GM12874 (cell line): Measurements from ENCODE around the gene BCL2A1.

Experiments used
- CTCF ChIP-seq: IDR thresholded peaks from 2 replicates; pipeline ENCODE4 v1.5.1; 2011; ENCODE audit warnings: low read depth, mild to moderate bottlenecking, control low read depth, low read length, moderate library complexity; ENCODE audit not compliant: insufficient read depth

Gene BCL2A1

DNA sequence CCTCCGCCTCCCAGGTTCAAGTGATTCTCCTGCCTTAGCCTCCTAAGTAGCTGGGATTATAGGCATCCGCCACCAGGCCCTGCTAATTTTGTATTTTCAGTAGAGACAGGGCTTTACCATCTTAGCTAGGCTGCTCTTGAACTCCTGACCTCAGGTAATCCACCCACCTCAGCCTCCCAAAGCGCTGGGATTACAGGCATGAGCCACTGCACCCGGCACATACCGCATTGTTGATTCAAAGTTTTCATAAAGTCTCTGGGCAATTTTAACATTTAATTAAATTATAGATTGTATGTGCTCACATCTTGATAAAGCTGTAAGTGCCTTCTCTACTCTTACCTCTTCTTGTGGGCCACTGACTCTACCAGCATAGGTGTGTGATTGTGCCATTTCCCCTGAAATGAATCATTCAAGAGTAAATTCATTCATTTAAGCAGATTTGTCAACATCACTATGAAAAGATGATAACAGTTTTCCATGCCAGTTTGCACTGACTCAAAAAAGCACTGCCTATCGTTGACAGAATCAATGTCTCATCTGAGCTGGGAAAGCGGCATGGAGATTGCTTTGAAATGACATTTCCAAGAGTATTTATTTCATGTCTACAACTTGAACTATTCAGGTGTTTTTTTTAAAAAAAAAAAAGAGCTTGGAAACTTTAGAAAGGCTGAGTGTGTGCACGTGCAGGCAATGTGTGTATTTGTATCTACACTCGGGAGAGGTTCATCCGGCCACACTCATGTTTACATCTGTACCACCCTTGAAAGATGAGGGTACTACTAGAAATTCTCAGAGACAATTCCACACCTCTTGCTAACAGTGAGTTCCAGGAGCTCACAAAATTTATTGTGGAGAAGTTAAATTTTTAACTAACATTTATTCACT, 3.5 kb downstream of the BCL2A1 start:
- no peak for TF ChIP-seq CTCF

DNA sequence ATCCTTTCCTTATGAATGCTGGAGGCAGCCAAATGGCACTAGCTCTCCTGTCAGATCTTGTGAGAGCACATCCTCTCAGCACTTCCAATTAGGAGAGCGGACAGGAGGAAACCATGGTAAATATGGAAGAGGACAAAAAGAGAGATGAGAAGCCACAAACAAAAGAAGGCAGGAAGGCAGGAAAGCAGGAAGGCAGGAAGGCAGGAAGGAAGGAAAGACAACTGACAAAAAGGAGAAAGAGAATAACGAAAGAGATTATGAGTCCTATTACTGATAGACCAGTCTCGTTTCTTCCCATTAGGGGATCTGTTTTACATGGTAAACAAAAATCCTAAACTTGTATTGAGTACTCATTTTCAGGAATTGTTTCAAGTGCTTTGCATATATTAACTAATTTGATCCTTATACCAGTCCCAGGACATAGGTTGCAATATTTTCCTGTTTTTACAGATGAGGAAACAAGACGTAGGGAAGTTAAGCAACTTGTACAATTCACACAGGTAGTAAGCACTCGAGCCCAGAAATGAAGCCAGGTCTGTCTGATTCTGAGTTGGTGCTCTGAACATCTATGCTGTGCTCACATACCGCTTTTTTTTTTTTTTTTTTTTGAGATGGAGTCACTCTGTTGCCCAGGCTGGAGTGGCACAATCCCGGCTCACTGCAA, 4.2 kb downstream of the BCL2A1 start:
- TF ChIP-seq CTCF = no peak

GRCh38 chr15:79965846-79966630, 5.0 kb downstream of the BCL2A1 start:
- no peak for TF ChIP-seq CTCF

GRCh38 chr15:79964232-79964805, 6.7 kb downstream of the BCL2A1 start:
- no peak for TF ChIP-seq CTCF

DNA sequence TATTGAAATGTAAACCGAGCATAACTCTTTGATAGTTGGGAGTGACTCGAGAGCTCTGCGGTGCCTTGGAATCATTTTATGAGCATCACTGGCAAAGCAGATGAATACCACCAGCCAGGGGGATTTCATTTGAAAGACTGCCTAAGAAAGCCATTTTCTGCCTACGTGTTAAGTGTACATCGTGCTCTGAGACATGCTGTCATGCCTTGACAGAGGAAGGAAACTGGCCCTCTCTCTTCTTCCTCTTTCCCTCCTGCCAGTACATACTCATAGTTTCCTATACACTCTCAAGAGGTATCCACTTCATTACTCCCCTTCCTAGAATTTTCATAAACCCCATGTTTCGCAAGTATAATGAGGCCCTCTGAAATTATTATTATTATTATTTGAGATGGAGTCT, 8.8 kb downstream of the BCL2A1 start:
- TF ChIP-seq CTCF = no peak

GRCh38 chr15:79960502-79961212, 10.3 kb downstream of the BCL2A1 start:
- no peak for TF ChIP-seq CTCF
